SKM-1 treated with dmso at 0.1 percent for 144 hours (cell line): ENCODE results near the gene CD48.
"Not testable (repeated sequence)": the region's sequence is repeated elsewhere in the genome, so short reads cannot be mapped to it uniquely, and the experiment has no call there.

Source experiments
- DNase-seq: peaks from one replicate; lab custom pipeline; 2025; ENCODE audit not compliant: unreplicated experiment; lab: John Stamatoyannopoulos, UW

CD48 gene

DNA sequence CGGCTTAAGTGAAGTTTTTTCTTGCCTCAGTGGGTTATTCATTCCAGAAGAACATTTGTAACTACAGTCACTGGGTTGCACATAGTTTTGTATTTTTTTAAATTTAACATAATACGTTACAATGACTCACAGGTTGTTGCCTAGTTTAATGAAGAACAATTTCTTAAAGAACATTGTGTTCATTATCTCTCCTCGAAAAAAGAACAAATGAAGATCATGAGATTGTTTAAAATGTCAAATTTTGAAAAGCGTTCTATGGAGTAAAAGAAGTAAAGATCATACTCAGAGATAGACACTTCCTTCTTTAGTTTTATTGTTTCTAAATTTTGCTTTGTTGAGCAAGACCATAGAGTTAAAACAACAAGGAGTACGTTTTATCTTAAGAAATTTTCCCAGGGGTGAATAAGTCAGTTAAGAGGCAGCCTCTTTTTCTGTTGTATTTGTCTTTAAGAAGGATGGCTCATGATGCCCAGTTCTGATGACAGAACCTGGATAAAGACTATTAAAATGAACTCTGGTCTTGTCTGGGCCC, 54.3 kb downstream of the CD48 start:
- no peak for DNase-seq

DNA sequence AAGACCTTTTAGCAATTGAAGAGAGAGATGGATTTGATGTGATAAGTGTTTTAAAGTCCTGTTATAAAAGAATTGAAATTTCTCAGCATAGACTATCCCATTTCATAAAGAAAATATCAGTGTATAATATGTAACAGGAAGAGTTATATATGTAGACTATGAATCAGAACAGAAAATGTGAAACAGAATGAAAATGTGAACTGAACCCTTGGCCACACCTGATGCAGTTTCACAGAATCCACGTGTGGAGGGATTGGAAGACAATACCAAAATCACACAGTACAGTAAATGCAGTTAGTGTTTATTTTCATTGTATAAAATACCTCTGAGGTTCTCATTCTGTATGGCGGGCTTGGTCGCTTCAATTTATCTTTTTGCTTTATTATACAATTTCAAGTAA, 54.9 kb downstream of the CD48 start:
- DNase-seq, result no peak

DNA sequence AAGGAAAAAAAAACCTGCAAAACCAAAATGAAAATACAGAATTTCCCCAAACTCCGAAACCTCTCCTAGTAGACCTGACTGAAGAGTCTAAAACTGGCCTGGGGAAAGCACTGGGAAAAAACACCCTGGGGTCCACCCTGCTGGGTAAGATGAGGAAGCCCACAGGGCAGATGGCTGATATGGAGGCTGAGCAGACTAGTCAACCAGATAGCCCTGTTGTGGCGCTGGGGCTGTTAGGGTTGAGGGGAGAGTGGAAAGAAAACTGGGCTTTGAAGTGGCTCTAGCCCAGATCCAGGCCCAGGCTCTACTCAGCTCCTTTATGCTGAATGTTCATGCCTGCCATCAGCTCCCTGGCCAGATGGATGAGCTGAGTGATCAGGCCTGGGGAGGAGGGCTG, 58.0 kb downstream of the CD48 start:
- DNase-seq, result no peak

DNA sequence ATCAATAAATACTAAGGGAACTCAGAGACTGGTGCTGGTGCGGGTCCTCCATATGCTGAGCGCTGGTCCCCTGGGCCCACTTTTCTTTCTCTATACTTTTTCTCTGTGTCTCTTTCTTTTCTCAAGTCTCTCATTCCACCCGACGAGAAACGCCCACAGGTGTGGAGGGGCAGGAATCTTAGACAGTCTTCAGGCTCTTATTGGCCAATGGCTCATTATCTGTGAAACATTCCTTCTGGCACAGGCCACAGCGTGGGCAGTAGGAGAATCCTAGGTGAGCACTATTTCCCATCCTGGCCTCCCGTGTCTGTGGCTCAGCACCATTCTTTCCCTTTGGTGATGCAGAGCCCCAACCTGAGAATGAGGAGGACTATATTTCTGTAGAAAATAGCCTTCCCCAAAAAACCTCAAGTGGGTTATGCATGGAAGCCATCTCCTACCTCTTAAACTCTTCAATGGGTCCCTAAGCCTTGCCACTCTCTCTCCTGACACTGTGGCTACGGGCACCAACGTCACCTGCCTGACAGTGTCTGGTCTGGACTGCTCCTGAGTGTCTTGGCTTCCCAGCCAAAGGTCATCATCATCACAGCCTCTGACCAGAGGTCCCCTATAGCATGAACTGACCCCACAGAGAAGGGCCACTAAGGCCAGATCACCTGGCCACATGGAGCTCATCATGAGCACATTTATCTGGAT, 58.5 kb downstream of the CD48 start:
- no peak for DNase-seq

DNA sequence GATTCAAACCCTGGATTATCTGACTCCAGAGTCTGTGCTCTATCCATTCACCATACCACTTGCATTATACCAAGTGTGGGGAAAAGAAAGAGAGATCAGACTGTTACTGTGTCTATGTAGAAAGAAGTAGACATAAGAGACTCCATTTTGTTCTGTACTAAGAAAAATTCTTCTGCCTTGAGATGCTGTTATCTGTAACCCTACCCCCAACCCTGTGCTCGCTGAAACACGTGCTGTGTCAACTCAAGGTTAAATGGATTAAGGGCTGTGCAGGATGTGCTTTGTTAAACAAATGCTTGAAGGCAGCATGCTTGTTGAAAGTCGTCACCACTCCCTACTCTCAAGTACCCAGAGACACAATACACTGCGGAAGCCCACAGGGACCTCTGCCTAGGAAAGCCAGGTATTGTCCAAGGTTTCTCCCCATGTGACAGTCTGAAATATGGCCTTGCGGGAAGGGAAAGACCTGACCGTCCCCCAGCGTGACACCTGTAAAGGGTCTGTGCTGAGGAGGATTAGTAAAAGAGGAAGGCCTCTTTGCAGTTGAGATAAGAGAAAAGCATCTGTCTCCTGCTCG, 59.5 kb downstream of the CD48 start:
- DNase-seq, result not testable (repeated sequence)

DNA sequence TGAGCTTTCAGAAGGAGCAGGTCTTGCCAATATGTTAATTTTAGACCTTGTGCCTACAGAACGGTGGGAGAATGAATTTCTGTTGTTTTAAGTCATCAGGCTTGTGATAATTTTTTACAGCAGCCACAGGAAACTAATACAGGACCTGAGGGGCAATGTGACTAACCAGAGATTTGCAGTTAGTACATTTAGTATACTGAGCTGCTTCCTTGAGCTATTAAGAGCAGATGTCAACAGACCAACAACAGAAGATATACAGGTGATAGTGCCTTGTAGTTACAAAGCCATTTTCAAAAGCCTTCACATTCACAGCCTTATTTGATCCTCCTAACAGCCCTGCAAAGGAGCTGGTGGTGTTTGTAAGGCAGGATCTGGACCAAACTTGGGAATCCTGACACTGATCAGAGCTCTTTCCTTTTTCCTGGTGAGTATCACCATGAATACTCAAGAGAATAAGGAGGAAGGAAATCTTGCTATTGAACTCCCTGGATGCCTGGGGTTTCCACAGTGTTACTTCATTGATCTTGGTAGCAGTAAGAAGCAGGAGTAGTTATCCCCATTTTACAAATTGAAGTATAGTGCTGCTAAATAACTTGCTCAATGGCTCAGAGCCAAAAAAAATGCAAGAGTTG, 60.1 kb downstream of the CD48 start:
- DNase-seq, result no peak

DNA sequence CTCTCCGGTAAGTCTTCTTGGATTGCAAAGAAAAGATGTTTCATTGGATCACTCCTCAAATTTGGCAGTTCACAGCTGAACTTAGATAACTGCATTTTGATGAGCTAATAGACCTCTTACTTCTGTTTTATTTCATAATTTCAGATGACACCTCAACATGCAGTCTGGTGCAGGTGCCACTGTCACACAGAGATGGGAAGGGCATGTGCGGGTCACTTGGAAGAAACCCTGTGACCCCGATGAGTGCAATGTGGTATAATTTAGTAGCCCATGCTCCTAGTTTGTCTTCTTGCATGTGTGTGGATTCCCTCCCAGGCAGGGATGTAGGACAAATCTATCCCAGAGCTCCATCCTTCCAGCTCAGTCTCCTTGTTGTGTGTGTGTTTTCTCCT, 64.3 kb downstream of the CD48 start:
- no peak for DNase-seq

DNA sequence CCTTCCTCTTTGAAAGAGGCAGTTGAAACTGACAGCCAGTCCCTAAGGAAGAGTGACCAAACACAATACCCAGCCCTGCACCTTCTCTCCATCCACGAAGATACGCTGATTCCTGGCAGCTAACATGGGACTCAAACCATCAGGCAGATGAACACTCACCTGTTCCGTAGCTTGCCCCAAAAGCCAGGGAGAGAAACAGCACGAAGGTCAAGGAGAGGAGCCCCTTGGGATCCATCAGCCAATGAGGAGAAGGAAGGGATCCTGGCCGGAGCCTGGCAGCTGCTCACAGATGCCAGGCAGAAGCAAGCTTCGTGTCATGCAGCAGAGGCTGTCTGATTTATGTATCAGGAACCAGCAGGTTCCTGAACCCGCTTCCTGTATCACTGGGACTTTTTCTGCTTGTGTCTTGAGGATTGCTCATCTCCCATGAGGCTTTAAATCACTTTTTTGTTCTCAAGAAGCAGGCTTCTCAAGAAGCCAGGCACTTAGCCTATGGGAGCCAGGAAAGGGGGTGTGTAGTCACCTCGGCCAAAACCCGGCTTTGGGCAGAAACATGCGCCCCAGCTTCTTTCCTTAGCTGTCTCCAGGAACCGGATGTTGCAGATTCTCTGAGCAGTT, 64.8 kb downstream of the CD48 start, which contains the start of gene SLAMF1:
Gene SLAMF1 (minus strand): TSS at position 334 of the 618 bp plus-strand sequence. CDS start 99 bp downstream, at position 235.
- no peak for DNase-seq

DNA sequence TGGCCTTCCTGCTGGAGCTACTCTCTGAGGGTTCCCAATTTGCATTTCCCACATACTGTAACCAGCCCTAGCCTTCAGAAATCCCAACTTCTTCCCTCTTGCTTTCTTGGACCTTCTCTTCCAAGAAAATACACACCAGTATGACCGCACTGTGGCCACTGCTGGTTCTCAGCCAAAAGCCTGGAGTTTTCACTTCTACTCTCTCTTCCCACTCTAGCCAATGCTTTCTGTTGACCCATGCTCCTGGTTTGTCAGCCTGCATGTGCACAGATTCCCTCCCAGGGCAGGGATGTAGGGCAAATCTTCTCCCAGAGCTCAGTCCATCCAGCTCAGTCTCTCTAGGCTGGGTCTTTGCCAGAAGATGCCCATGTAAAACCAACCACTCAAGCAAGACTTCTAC, 65.4 kb downstream of the CD48 start:
- DNase-seq, result no peak

DNA sequence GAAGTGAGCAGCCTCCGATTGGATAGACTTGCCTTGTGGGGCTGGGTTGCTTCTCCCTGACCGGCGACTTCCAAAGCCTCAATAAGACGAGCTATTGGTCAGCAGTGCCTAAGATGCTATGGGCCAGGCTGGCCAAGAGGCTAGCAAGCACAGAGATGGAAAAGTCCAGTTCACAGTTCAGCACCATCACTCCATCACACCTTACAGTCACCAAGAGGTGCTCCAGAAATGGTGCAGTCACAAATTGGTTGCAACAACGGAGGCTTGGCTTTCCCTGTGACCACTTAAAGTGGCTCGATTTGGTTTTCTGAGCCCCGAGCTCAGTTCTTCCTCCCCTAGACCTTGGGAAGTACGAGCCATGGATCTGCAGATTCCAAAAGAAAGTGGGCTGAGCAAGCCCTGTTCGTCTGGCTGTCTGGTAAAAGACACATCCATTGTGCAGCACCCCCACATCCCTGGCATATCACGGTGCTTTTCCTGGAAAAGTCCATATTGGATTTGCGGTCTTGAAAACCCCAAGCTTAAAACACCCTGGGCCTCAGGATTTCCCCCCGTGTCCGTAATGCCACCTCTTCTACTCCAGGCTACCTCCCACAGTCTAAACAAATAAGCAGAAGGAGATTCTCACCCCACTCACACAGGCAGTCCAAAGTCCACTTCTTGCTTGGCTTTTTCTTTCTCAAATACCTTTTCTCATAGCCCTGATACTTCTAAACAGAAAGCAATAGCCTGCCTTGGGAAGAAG, 66.1 kb downstream of the CD48 start:
- no peak for DNase-seq

DNA sequence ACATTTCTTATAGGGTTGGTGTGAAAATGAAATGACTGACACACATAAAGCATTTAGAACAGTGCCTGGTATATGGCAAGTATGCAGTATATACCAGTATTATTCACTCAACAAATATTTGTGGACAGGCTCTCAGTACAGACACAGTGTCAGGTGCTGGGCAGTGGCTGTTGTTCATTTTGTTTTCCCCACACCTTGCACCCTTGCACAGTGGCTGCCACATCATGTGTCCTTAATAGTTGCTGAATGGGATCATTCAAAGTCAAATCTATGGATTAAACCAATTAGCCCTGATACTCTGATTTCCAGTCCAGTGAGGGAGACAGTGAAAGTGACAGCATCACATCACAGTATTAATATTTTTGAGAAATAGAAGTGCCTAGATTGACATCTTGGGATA, 67.2 kb downstream of the CD48 start:
- no peak for DNase-seq

DNA sequence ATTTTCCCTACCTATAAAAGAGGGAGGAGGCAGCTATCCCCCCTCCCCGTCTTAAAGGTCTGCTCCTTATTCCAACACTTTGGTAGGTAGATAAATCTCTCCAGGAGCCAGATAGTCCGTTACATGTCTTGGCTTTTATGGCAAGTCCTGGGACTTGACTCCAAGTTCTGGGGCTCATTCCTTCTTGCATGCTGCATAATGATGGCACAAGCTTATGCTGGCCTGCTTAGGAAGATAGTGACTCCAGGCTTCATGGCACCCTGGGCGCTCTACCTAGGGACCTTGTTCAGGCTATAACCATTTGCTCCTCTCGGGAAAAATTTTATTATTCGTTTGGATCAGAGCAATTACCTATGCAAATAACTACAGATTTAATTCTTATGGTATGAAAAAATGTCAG, 68.5 kb downstream of the CD48 start:
- DNase-seq, result no peak

DNA sequence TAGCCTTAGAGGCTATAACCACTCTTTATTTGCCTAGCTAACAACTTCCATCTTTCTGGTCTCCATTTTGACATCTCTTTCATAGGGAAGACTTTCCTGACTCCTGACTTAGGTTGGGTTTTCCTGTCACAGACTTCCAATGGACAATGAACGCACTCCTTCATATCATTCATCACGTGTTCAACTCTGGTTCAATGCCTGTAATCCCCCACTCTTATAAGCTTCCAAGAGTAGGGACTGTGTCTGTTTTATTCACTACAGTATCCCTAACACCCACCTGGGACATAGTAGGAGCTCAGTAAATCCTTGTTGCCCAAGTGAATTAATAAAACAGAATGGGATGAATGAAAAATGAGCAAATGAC, 69.4 kb downstream of the CD48 start:
- DNase-seq, result no peak

DNA sequence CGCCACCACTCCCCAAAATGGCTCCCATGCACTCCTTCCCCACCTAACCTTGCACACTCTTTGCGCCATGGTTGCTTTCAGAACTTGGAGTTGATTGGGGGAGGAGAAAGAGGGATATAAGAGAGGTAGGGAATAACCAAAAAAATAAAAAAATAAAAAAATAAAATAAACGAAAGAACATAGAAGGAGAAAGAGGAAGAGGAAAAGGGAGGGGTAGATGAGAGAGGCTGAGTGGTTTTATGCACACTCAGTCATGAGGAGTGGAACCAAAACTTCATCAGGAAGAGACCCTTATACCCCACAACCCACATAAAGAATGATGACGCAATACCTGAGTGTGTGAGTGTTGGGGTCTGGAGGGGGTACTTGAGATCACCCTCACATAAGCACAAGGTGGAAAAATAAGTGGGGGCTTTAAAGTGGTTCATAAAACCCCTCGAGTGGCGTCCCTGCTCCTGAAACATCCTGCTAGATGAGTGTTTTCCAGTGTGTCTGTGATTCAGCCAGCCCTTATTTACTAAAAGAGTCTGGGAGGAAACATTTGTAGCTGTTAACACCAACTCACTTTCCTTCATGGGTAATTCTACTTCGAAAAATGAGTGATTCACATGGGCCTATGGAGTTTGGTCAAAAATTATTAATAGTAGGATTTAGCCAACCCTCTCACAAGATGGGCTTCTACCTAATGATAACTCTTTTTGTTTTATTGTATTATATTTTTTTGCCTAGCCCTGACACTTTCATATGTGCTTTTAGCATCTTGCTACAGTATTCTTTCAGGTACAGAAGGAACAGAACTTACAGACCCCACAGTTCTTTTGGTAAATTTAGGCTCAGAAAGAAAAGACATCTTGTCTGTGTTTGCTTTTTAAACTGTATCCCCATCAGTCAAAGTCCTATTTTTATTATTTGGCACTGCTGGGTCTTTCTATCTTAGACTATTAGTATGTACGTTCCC, 70.0 kb downstream of the CD48 start:
- peak; percentile 14 for DNase-seq

DNA sequence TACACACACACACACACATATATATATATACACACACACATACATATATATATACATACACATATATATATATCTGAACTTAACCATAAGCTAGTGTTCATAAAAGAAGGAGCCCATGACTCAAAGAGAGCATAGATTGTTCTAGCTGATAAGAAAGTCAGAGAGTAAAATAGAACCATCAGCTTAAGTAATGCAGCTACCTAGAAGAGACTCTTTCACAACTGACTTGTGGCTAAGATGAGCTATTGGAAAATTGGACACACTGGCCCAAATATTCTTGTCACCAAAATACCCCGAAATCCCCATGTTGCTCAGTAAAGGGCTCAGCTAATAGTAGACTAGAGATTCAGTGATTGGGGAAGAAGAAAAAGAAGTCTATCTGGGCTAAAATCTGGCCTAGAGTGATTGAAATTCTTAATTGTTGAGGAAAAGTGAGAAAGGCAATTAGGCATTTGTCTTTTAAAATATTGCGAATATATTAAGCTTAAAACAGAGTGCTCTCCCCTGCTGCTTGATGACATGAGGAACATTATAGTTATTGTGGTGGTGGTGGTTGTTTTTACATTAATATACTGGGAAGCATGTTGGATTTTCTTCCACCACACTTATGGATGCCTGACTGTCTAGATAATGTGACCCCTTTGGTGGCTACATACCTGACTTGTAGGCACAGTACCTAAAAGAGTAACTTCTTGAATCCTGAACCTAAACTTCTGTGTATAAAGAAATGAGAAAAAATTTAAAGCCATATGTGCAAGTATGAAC, 71.1 kb downstream of the CD48 start:
- DNase-seq, result peak; percentile 34

DNA sequence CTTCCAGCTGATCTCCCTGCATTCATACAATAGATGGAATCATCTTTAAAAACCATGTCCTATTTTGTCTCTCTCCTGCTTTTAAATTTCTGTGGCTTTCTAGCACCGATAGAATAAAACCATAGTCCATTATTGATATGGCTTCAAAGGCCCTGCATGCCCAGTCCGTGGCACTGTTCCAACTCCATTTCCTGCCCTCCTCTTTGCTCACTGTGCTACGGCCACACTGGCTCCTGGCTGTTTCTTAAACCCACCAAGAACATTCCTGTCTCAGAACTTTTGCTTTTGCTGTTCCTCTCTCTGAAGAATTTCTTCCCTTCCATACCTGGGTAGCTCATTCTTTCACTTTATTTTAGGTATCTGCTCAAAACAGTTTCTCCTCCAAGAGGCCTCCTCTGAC, 72.0 kb downstream of the CD48 start:
- DNase-seq, result no peak

DNA sequence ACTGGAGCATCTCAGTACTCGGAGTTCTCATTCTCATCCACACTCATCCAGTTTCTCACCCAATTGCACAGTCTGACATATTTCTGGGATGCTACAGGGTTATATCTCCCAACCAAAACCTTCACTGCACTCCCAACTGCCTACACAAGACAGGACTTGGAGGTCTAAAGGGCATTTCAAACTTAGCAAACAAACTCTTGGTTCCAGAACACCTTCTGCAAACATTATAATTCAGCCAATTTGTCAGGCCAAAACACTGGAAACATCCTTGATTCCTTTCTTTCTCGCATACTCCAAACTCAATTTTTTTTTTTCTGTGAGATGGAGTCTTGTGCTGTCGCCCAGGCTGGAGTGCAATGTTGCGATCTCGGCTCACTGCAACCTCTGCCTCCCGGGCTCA, 72.7 kb downstream of the CD48 start:
- DNase-seq, result peak; percentile 79

DNA sequence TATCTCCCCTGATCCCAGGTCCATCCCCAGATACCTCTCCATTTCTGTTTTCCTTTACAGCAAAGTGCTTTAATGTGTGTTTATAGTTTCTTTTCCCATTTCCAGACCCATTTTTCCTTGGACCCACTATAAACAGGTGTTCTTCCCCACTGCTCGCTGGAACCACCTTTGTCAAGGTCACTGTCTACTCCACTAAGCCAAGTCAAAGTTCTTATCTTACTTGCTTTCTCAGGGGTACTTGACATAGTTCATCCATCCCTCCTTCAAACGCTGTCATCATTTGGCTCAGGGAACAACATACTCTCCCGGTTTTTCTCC, 73.1 kb downstream of the CD48 start:
- DNase-seq, result no peak

DNA sequence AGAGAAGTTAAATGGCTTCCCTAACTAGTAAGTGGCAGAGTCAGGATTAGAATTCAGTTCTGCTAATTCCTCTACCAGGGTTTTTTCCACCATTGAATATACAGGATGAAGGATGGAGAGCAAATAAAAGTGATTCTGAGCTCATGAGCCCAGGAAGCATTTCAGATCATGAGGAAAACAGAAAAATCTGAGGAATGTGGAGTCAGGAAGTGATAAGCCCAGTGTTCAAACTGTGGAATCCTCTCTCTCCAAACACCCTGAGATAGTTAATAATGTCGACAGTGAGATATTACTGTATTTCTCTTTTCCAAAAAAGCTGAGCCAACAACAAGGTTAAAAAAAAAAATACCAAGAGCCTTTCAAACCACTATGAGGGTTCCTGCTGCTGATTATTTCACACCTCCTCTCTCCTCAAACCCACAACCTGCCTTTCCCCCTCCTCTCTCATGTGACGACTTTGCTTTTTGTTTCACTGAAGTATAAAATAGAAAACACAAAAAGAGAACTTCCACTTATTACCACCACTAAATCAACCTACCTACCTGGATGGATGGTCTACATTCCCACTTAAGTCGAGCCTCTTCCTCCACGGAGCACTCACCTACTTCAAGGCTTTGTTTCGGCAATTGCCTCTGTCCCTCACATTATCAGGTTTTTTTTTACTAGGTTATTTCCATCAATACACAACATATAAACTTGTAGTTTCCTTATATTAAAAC, 73.6 kb downstream of the CD48 start:
- no peak for DNase-seq
